Measurements from ENCODE around the gene GATA5. TPM values are rescaled to one million over a fixed set of nuclear protein-coding genes. Genes with fewer than 3 reads are reported as not detected.

Gene GATA5
- total and polyA plus RNA-seq, 8 donors, result 0.02 to 0.34 (median 0.15) TPM; not detected in 5

GRCh38 chr20:62441987-62442539 is 33.7 kb downstream of the GATA5 start:
- TF ChIP-seq CTCF (IDR thresholded peaks at IDR 0.05), result no peak
- FAIRE-seq (no peak), ATAC-seq (no peak), DNase-seq (no peak)
- Histone ChIP-seq H3K27me3 (no peaks in the 10 kb centered on the region), H3K4me3 (no peak overlapping the region), H3K9me3 (no peaks in the 10 kb centered on the region), H3K4me1 (no peaks in the 10 kb centered on the region), H3K27ac (no peak overlapping the region), H3K36me3 (no peaks in the 10 kb centered on the region)
- 76 to 86% methylated on average over 15 to 16 of the region's 16 CpGs for WGBS, 2 donors
- intact Hi-C loops (cut with DNase I), result no loop called here

GRCh38 chr20:62439218-62439617 is 36.6 kb downstream of the GATA5 start:
- ATAC-seq (no peak), FAIRE-seq (no peak), DNase-seq (no peak)
- intact Hi-C loops (cut with DNase I), result loop anchor here in 1 of 3 donors (10.0 kb wide), 1 partner anchor 56 kb away; no protein-coding TSS in a partner anchor
- Histone ChIP-seq H3K27ac (no peak overlapping the region), H3K36me3 (no peaks in the 10 kb centered on the region), H3K4me3 (no peak overlapping the region), H3K4me1 (no peaks in the 10 kb centered on the region), H3K9me3 (no peaks in the 10 kb centered on the region), H3K27me3 (no peaks in the 10 kb centered on the region)
- 61 to 77% methylated on average over 5 of the region's 5 CpGs for WGBS, 2 donors
- TF ChIP-seq CTCF (IDR thresholded peaks at IDR 0.05), result no peak

- Histone ChIP-seq H3K36me3 (no peaks in the 10 kb centered on the region), H3K27me3 (no peaks in the 10 kb centered on the region), H3K4me3 (no peak overlapping the region), H3K4me1 (no peaks in the 10 kb centered on the region), H3K27ac (no peak overlapping the region), H3K9me3 (no peaks in the 10 kb centered on the region)
- TF ChIP-seq CTCF (IDR thresholded peaks at IDR 0.05), result no peak
- 77 to 82% methylated on average over 23 to 24 of the region's 24 CpGs for WGBS, 2 donors
- intact Hi-C loops (cut with DNase I), result loop anchor here in 1 of 3 donors (10.0 kb wide), 1 partner anchor 57 kb away; no protein-coding TSS in a partner anchor
- FAIRE-seq (no peak), ATAC-seq (no peak), DNase-seq (no peak)
These were observed 37.9 kb downstream of the GATA5 start for GRCh38 chr20:62437927-62438326.

- TF ChIP-seq CTCF (IDR thresholded peaks at IDR 0.05), result no peak
- ATAC-seq, result no peak
- Histone ChIP-seq H3K4me1 (no peaks in the 10 kb centered on the region), H3K4me3 (no peak overlapping the region), H3K9me3 (no peaks in the 10 kb centered on the region), H3K27ac (no peak overlapping the region), H3K27me3 (no peaks in the 10 kb centered on the region), H3K36me3 (no peaks in the 10 kb centered on the region)
- 67 to 75% methylated on average over 12 of the region's 12 CpGs for WGBS, 2 donors
- DNase-seq, result no peak
- no peak for FAIRE-seq
- intact Hi-C loops (cut with DNase I), result loop anchor here in 1 of 3 donors (10.0 kb wide), 1 partner anchor 57 kb away; no protein-coding TSS in a partner anchor
These were observed 38.3 kb downstream of the GATA5 start for GRCh38 chr20:62437496-62437895.

- WGBS, 2 donors, result 88 to 95% methylated on average over 3 of the region's 3 CpGs
- H3K4me1 ChIP-seq, result no peaks in the 10 kb centered on the region
- DNase-seq (no peak), ATAC-seq (no peak), FAIRE-seq (no peak)
- no peak overlapping the region for H3K27ac ChIP-seq
- no peaks in the 10 kb centered on the region for H3K9me3 ChIP-seq
- H3K27me3 ChIP-seq, result no peaks in the 10 kb centered on the region
- no peaks in the 10 kb centered on the region for H3K36me3 ChIP-seq
- no peak for TF ChIP-seq CTCF (IDR thresholded peaks at IDR 0.05)
- no peak overlapping the region for H3K4me3 ChIP-seq
- intact Hi-C loops (cut with DNase I), result loop anchor here in 1 of 3 donors (10.0 kb wide), 1 partner anchor 58 kb away; no protein-coding TSS in a partner anchor
These were observed 39.1 kb downstream of the GATA5 start for GRCh38 chr20:62436692-62437091.
